ENCODE measurements around the gene LRRC4C. TPM values are rescaled to one million over a fixed set of nuclear protein-coding genes. Genes with fewer than 3 reads are reported as not detected.

Gene LRRC4C
- total RNA-seq, 1 donor from 2014 or later: not detected

DNA sequence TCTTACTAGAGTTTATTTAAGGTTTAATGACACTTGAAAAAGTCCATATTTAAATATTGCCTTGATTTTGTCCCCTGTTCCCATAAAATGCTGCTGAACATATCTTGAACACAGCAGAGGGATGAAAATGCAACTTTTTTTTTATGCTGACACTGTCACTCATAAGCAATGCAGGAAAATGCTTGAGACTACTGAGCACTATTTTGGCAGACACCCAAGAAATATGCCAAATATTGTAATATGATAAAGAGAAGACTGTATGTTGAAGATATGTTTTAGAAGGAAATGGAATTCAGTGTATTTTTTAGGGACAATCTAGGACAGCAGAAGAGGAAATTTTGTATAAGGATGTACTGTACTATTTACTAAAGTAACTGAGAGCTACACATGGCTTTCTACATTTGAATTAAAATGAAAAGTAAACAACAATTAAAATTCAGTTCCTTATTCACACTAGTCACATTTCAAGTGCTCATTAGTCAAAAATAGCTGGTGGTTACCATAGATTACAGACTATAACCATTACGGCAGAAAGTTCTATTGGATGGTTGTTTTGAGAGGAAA is 58.6 kb downstream of the LRRC4C start:
- H3K9me3 Mint-ChIP-seq: peaks cover 6% of the 10 kb centered on the region
- no peaks in the 10 kb centered on the region for H3K36me3 Mint-ChIP-seq (ENCODE audit: low read depth)
- DNase-seq (ENCODE audit: low spot score): no peak
- intact Hi-C loops (cut with micrococcal nuclease): no loop called here
- H3K27me3 Mint-ChIP-seq (ENCODE audit: insufficient read depth): no peaks in the 10 kb centered on the region
- H3K27ac Mint-ChIP-seq: no peak overlapping the region
- no peaks in the 10 kb centered on the region for H3K4me1 Mint-ChIP-seq (ENCODE audit: low read depth)
- H3K4me3 Mint-ChIP-seq: no peak overlapping the region

GRCh38 chr11:41400124-41400523 is 59.3 kb downstream of the LRRC4C start:
- Mint-ChIP-seq H3K4me1 (ENCODE audit: low read depth) (no peaks in the 10 kb centered on the region), H3K27ac (no peak overlapping the region), H3K9me3 (peaks cover 6% of the 10 kb centered on the region), H3K4me3 (no peak overlapping the region), H3K27me3 (ENCODE audit: insufficient read depth) (no peaks in the 10 kb centered on the region), H3K36me3 (ENCODE audit: low read depth) (no peaks in the 10 kb centered on the region)
- DNase-seq (ENCODE audit: low spot score): no peak
- intact Hi-C loops (cut with micrococcal nuclease): no loop called here

- Mint-ChIP-seq H3K4me3 (no peak overlapping the region), H3K27ac (no peak overlapping the region), H3K36me3 (ENCODE audit: low read depth) (no peaks in the 10 kb centered on the region), H3K4me1 (ENCODE audit: low read depth) (no peaks in the 10 kb centered on the region), H3K27me3 (ENCODE audit: insufficient read depth) (no peaks in the 10 kb centered on the region), H3K9me3 (peaks cover 6% of the 10 kb centered on the region)
- intact Hi-C loops (cut with micrococcal nuclease): no loop called here
- no peak for DNase-seq (ENCODE audit: low spot score)
Observed at GRCh38 chr11:41399323-41399722, 60.1 kb downstream of the LRRC4C start.

- Mint-ChIP-seq H3K27ac (no peak overlapping the region), H3K36me3 (ENCODE audit: low read depth) (no peaks in the 10 kb centered on the region), H3K4me1 (ENCODE audit: low read depth) (no peaks in the 10 kb centered on the region), H3K9me3 (peaks cover 3% of the 10 kb centered on the region), H3K27me3 (ENCODE audit: insufficient read depth) (no peaks in the 10 kb centered on the region), H3K4me3 (no peak overlapping the region)
- intact Hi-C loops (cut with micrococcal nuclease): no loop called here
- DNase-seq (ENCODE audit: low spot score): no peak
Observed at GRCh38 chr11:41398175-41398574, 61.3 kb downstream of the LRRC4C start.

- H3K27ac Mint-ChIP-seq: no peak overlapping the region
- no peak for DNase-seq (ENCODE audit: low spot score)
- no peaks in the 10 kb centered on the region for H3K27me3 Mint-ChIP-seq (ENCODE audit: insufficient read depth)
- H3K4me1 Mint-ChIP-seq (ENCODE audit: low read depth): no peaks in the 10 kb centered on the region
- intact Hi-C loops (cut with micrococcal nuclease): no loop called here
- no peaks in the 10 kb centered on the region for H3K9me3 Mint-ChIP-seq
- H3K36me3 Mint-ChIP-seq (ENCODE audit: low read depth): no peaks in the 10 kb centered on the region
- no peak overlapping the region for H3K4me3 Mint-ChIP-seq
Observed at GRCh38 chr11:41394521-41395195, 64.8 kb downstream of the LRRC4C start.

GRCh38 chr11:41392596-41392995 is 66.9 kb downstream of the LRRC4C start:
- Mint-ChIP-seq H3K9me3 (peaks cover 4% of the 10 kb centered on the region), H3K4me3 (no peak overlapping the region), H3K4me1 (ENCODE audit: low read depth) (no peaks in the 10 kb centered on the region), H3K36me3 (ENCODE audit: low read depth) (no peaks in the 10 kb centered on the region), H3K27ac (no peak overlapping the region), H3K27me3 (ENCODE audit: insufficient read depth) (no peaks in the 10 kb centered on the region)
- no peak for DNase-seq (ENCODE audit: low spot score)
- intact Hi-C loops (cut with micrococcal nuclease): no loop called here

- peaks cover 4% of the 10 kb centered on the region for H3K9me3 Mint-ChIP-seq
- intact Hi-C loops (cut with micrococcal nuclease): no loop called here
- H3K4me3 Mint-ChIP-seq: no peak overlapping the region
- H3K27me3 Mint-ChIP-seq (ENCODE audit: insufficient read depth): no peaks in the 10 kb centered on the region
- DNase-seq (ENCODE audit: low spot score): no peak
- no peaks in the 10 kb centered on the region for H3K4me1 Mint-ChIP-seq (ENCODE audit: low read depth)
- no peak overlapping the region for H3K27ac Mint-ChIP-seq
- no peaks in the 10 kb centered on the region for H3K36me3 Mint-ChIP-seq (ENCODE audit: low read depth)
Observed at GRCh38 chr11:41389623-41390130, 69.8 kb downstream of the LRRC4C start.

GRCh38 chr11:41384329-41384728 is 75.1 kb downstream of the LRRC4C start:
- DNase-seq (ENCODE audit: low spot score): no peak
- Mint-ChIP-seq H3K4me3 (no peak overlapping the region), H3K4me1 (ENCODE audit: low read depth) (no peaks in the 10 kb centered on the region), H3K27ac (no peak overlapping the region), H3K36me3 (ENCODE audit: low read depth) (no peaks in the 10 kb centered on the region), H3K9me3 (peaks cover 4% of the 10 kb centered on the region), H3K27me3 (ENCODE audit: insufficient read depth) (no peaks in the 10 kb centered on the region)
- intact Hi-C loops (cut with micrococcal nuclease): no loop called here

GRCh38 chr11:41383768-41384167 is 75.7 kb downstream of the LRRC4C start:
- Mint-ChIP-seq H3K4me1 (ENCODE audit: low read depth) (no peaks in the 10 kb centered on the region), H3K27ac (no peak overlapping the region), H3K36me3 (ENCODE audit: low read depth) (no peaks in the 10 kb centered on the region), H3K27me3 (ENCODE audit: insufficient read depth) (no peaks in the 10 kb centered on the region), H3K4me3 (no peak overlapping the region), H3K9me3 (peaks cover 4% of the 10 kb centered on the region)
- intact Hi-C loops (cut with micrococcal nuclease): no loop called here
- DNase-seq (ENCODE audit: low spot score): no peak

DNA sequence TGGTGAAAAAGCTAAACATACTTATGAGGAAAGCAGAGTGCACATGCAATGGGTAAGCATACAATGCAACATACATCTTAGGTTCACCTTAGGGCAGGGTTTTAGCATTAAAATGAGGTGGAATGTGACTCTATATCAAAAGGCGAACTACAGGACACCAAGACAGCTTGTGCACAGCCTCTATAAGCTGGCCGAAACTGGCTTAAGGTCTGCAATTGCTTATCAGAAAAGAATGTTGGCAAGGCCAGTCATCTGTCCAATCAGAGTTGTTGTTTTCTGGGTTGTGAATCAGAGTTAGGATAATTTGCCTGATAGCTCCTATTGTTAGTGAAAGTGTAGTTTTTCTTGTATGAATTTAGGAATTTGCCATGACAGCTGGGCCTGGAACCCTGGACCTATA is 76.5 kb downstream of the LRRC4C start:
- no peaks in the 10 kb centered on the region for H3K4me1 Mint-ChIP-seq (ENCODE audit: low read depth)
- DNase-seq (ENCODE audit: low spot score): no peak
- H3K27me3 Mint-ChIP-seq (ENCODE audit: insufficient read depth): no peaks in the 10 kb centered on the region
- H3K36me3 Mint-ChIP-seq (ENCODE audit: low read depth): no peaks in the 10 kb centered on the region
- intact Hi-C loops (cut with micrococcal nuclease): no loop called here
- H3K9me3 Mint-ChIP-seq: no peaks in the 10 kb centered on the region
- H3K4me3 Mint-ChIP-seq: no peak overlapping the region
- no peak overlapping the region for H3K27ac Mint-ChIP-seq

DNA sequence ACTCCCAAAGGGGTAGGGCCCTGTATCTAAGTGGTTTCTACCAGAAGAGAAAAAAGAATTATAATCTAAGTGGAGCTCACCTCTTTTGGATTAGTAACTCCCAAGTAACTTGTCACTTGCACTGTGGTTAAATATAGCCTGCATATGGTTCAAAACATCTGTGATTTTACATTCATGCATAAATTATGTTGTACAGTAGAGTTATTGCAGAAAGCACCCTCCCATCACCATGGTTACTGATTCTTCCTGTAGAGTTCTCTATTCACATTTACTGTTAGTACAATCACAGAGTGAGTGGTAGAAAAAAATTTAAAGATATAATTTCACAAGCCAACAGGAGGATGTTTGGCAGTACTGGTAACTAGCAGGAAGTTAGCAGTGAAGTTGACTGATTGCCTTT is 80.4 kb downstream of the LRRC4C start:
- Mint-ChIP-seq H3K4me1 (ENCODE audit: low read depth) (no peaks in the 10 kb centered on the region), H3K9me3 (peaks cover 4% of the 10 kb centered on the region), H3K27ac (no peak overlapping the region), H3K36me3 (ENCODE audit: low read depth) (no peaks in the 10 kb centered on the region), H3K4me3 (no peak overlapping the region), H3K27me3 (ENCODE audit: insufficient read depth) (no peaks in the 10 kb centered on the region)
- intact Hi-C loops (cut with micrococcal nuclease): no loop called here
- DNase-seq (ENCODE audit: low spot score): no peak

DNA sequence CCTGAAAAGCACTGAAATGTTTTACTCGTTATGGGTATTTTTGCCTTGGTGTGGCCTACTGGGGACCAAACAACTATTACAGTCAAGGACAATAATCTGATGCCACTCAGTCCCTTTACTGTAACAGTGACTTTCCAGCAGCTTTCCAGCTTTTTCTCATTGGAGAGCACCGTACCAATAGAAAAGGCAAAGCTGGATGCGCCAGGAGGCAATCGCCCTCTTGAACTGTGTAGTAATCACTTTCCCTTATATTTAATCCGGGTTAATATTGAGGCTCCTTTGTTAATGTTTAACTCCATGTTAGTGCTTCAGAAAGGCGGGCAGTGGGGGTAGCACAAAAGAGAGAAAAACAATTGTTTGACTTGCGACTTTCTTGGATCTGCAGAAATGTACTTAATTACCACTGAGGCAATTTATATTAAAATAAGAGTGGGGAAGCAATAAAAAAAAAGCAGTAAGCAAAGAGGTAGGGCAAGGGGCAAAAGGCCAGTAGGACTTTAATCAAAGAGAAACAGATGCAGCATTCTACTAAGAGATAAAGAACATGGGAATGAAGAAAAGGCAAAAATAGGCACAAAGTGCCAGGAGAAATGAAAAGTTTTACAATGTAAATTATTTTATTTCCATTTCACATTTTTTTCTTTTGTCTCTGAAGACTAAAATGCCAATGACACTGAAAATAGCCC is 81.6 kb downstream of the LRRC4C start:
- no peak overlapping the region for H3K4me3 Mint-ChIP-seq
- intact Hi-C loops (cut with micrococcal nuclease): no loop called here

DNA sequence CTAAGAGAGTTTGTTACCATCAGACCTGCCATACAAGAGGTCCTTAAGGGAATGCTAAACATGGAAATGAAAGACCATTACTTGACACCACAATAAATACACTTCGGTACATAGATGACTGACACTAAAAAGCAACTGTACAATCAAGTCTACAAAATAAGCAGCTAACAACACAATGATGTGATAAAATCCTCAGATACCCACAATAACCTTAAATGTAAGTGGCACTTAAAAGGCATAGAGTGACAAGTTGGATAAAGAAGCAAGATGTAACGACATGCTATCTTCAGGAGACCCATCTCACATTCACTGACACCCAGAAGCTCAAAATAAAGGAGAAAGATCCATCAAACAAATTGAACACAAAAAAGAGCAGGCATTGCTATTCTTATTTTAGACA is 107.6 kb downstream of the LRRC4C start:
- H3K36me3 Mint-ChIP-seq (ENCODE audit: low read depth): no peaks in the 10 kb centered on the region
- no peaks in the 10 kb centered on the region for H3K27me3 Mint-ChIP-seq (ENCODE audit: insufficient read depth)
- peaks cover 6% of the 10 kb centered on the region for H3K9me3 Mint-ChIP-seq
- DNase-seq (ENCODE audit: low spot score): no peak
- H3K4me1 Mint-ChIP-seq (ENCODE audit: low read depth): no peaks in the 10 kb centered on the region
- intact Hi-C loops (cut with micrococcal nuclease): no loop called here
- H3K27ac Mint-ChIP-seq: no peak overlapping the region
- H3K4me3 Mint-ChIP-seq: no peak overlapping the region

More for the DNA sequence above, 81.6 kb downstream of the LRRC4C start:
- no peak for DNase-seq (ENCODE audit: low spot score)
- H3K36me3 Mint-ChIP-seq (ENCODE audit: low read depth): no peaks in the 10 kb centered on the region
- peaks cover 7% of the 10 kb centered on the region for H3K9me3 Mint-ChIP-seq
- H3K27ac Mint-ChIP-seq: no peak overlapping the region
- no peaks in the 10 kb centered on the region for H3K27me3 Mint-ChIP-seq (ENCODE audit: insufficient read depth)
- H3K4me1 Mint-ChIP-seq (ENCODE audit: low read depth): no peaks in the 10 kb centered on the region
